BE2C (cell line): ENCODE results near the gene ZNF556.
A peak's percentile ranks its signal among the peaks of the same experiment; 100 is the strongest.
"Not testable (repeated sequence)": the region's sequence is repeated elsewhere in the genome, so short reads cannot be mapped to it uniquely, and the experiment has no call there.

Source experiments
- DNase-seq: peaks from one replicate; pipeline ENCODE4 v3.0.0-alpha.2; 2020
- H3K27me3 ChIP-seq: fragments of 250-450 bp; sonication (Bioruptor Pico); 2 replicates; pipeline ENCODE4 v1.5.1; 2020; ENCODE audit warnings: mild to moderate bottlenecking
- H3K36me3 ChIP-seq: fragments of 250-450 bp; sonication (Bioruptor Pico); 2 replicates; pipeline ENCODE4 v1.5.1; 2020; ENCODE audit warnings: mild to moderate bottlenecking
- H3K4me1 ChIP-seq: fragments of 250-450 bp; sonication (Bioruptor Pico); 2 replicates; pipeline ENCODE4 v1.5.1; 2020
- H3K4me3 ChIP-seq: 2 replicates; pipeline ENCODE4 v1.5.1; 2011; ENCODE audit warnings: low read depth, low read length
- H3K9me3 ChIP-seq: fragments of 250-450 bp; sonication (Bioruptor Pico); 2 replicates; pipeline ENCODE4 v1.5.1; 2020
- CTCF ChIP-seq: IDR thresholded peaks from 2 replicates; pipeline ENCODE4 v1.5.1; 2012; ENCODE audit warnings: mild to moderate bottlenecking, low read depth, low read length

The ZNF556 gene

GRCh38 chr19:2896694-2897093 lies 29.6 kb downstream of the ZNF556 start:
- Histone ChIP-seq H3K4me1 (peaks cover 2% of the 10 kb centered on the region; the same call in 1 of the 2 replicates), H3K4me3 (no peak overlapping the region), H3K9me3 (no peaks in the 10 kb centered on the region; the same call in 1 of the 2 replicates), H3K36me3 (no peaks in the 10 kb centered on the region), H3K27me3 (no peaks in the 10 kb centered on the region)
- TF ChIP-seq CTCF = no peak
- no peak for DNase-seq

GRCh38 chr19:2900296-2901252 lies 33.4 kb downstream of the ZNF556 start, which contains the start of gene ZNF57:
Gene ZNF57, plus strand, starts transcription at chr19:2900928. Its CDS starts 118 bp downstream, at chr19:2901046.
- H3K4me1 ChIP-seq = peaks cover 3% of the 10 kb centered on the region; the same call in 1 of the 2 replicates

GRCh38 chr19:2902590-2903218 lies 35.6 kb downstream of the ZNF556 start:
- H3K4me1 ChIP-seq = peaks cover 3% of the 10 kb centered on the region; the same call in 1 of the 2 replicates
- no peak for DNase-seq
- no peaks in the 10 kb centered on the region for H3K27me3 ChIP-seq
- no peaks in the 10 kb centered on the region for H3K36me3 ChIP-seq
- no peak for TF ChIP-seq CTCF
- no peak overlapping the region for H3K4me3 ChIP-seq
- H3K9me3 ChIP-seq = no peaks in the 10 kb centered on the region

More at GRCh38 chr19:2900296-2901252, 33.4 kb downstream of the ZNF556 start, which contains the start of gene ZNF57:
- Histone ChIP-seq H3K36me3 (no peaks in the 10 kb centered on the region), H3K9me3 (no peaks in the 10 kb centered on the region), H3K4me3 (peak within 1 kb of the TSS; percentile 75), H3K27me3 (no peaks in the 10 kb centered on the region)
- peak; percentile 100 for DNase-seq
- no peak for TF ChIP-seq CTCF

GRCh38 chr19:2903326-2903725 lies 36.2 kb downstream of the ZNF556 start:
- not testable (repeated sequence) for H3K9me3 ChIP-seq, DNase-seq, H3K27me3 ChIP-seq, H3K4me1 ChIP-seq, H3K36me3 ChIP-seq, H3K4me3 ChIP-seq

- DNase-seq = no peak
- no peaks in the 10 kb centered on the region for H3K9me3 ChIP-seq
- TF ChIP-seq CTCF = no peak
- peaks cover 3% of the 10 kb centered on the region; the same call in 1 of the 2 replicates for H3K4me1 ChIP-seq
- no peak overlapping the region for H3K4me3 ChIP-seq
- no peaks in the 10 kb centered on the region for H3K27me3 ChIP-seq
- no peaks in the 10 kb centered on the region for H3K36me3 ChIP-seq
These were observed 38.9 kb downstream of the ZNF556 start for GRCh38 chr19:2905918-2906519.

GRCh38 chr19:2906631-2907195 lies 39.6 kb downstream of the ZNF556 start:
- no peak for DNase-seq
- no peaks in the 10 kb centered on the region for H3K36me3 ChIP-seq
- no peaks in the 10 kb centered on the region for H3K27me3 ChIP-seq
- no peak for TF ChIP-seq CTCF
- peaks cover under 1% of the 10 kb centered on the region; the same call in 1 of the 2 replicates for H3K4me1 ChIP-seq
- H3K9me3 ChIP-seq = no peaks in the 10 kb centered on the region
- no peak overlapping the region for H3K4me3 ChIP-seq
